Duodenal mucosa (tissue), 2 donors: ENCODE data around the gene PTPRE.

Source experiments
- H3K27ac ChIP-seq: one replicate; pipeline ENCODE4 v1.7.0; 2013; ENCODE audit warnings: low read depth, low read length
- H3K27me3 ChIP-seq, 2 donors: one replicate each; pipeline ENCODE4 v1.7.0; 2013; ENCODE audit warnings: low read length in 2 of 2, control low read depth in 1 of 2; ENCODE audit not compliant: insufficient read depth in 2 of 2, control insufficient read depth in 1 of 2
- H3K36me3 ChIP-seq, 2 donors: one replicate each; pipeline ENCODE4 v1.7.0; 2013; ENCODE audit warnings: low read length in 2 of 2, control low read depth in 1 of 2; ENCODE audit not compliant: insufficient read depth in 2 of 2, control insufficient read depth in 1 of 2
- H3K4me1 ChIP-seq, 2 donors: one replicate each; pipeline ENCODE4 v1.7.0; 2013; ENCODE audit warnings: low read length in 2 of 2, control low read depth in 1 of 2; ENCODE audit not compliant: insufficient read depth in 2 of 2, control insufficient read depth in 1 of 2
- H3K4me3 ChIP-seq, 2 donors: one replicate each; pipeline ENCODE4 v1.7.0; 2013; ENCODE audit warnings: low read length in 2 of 2, low read depth in 1 of 2
- H3K9ac ChIP-seq, 2 donors: one replicate each; pipeline ENCODE4 v1.7.0; 2013; ENCODE audit warnings: low read length in 2 of 2, low read depth in 1 of 2
- H3K9me3 ChIP-seq, 2 donors: one replicate each; pipeline ENCODE4 v1.7.0; 2013; ENCODE audit warnings: low read length in 2 of 2, control low read depth in 1 of 2; ENCODE audit not compliant: control insufficient read depth in 1 of 2

The PTPRE gene

DNA sequence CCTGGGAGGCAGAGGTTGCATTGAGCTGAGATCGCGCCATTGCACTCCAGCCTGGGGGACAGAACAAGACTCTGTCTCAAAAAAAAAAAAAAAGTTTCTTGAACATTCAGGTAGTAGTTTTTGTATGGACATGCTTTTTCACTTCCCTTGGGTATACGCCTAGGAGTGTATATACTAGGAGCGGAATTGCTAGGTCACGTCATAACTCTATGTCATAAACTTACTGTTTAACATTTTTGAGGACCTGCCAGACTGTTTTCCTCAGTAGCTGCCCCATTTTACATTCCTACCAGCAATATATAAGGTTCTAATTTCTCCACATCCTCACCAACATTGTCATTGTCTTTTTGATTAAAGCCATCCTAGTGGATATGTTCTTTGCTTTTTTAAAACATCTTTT, 167.7 kb downstream of the PTPRE start:
- Histone ChIP-seq H3K4me3 (no peak overlapping the region), H3K27ac (no peak overlapping the region), H3K36me3 (peaks cover 52 to 85% of the 10 kb centered on the region in 2 donors), H3K9me3 (no peaks in the 10 kb centered on the region), H3K27me3 (no peaks in the 10 kb centered on the region), H3K9ac (no peak overlapping the region), H3K4me1 (no peaks in the 10 kb centered on the region)

DNA sequence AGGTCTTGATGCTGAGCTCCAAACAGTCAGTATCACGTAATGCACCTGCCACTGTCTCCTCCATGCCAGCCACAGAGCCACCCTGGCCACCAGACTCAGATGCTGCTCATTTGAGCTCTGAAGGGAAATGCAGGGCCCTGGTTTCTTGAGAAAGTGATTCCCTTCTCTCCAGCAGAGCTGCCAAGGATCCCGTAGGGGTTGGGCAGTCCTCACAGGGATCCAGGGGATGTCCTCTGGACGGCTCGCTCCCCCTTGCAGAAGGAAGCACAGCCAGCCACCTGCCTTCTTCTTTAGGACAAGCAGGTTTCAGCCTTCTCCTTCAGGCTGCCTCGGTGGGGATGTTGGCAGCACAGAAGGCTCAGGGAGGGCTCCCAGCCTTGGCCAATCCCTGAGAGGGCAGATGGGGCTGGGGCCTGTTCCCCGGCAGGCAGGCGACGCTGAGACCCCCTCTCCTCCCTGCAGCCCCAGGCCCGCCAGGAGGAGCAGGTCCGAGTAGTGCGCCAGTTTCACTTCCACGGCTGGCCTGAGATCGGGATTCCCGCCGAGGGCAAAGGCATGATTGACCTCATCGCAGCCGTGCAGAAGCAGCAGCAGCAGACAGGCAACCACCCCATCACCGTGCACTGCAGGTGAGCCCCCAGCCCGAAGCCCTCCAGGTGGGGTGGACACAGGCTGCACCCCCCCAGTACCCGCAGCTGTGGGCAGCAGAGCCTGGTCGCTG, 170.4 kb downstream of the PTPRE start:
- H3K4me1 ChIP-seq = no peaks in the 10 kb centered on the region
- H3K27me3 ChIP-seq = no peaks in the 10 kb centered on the region
- H3K4me3 ChIP-seq = no peak overlapping the region
- H3K27ac ChIP-seq = no peak overlapping the region
- peaks cover 45 to 79% of the 10 kb centered on the region in 2 donors for H3K36me3 ChIP-seq
- H3K9ac ChIP-seq = no peak overlapping the region
- no peaks in the 10 kb centered on the region for H3K9me3 ChIP-seq

DNA sequence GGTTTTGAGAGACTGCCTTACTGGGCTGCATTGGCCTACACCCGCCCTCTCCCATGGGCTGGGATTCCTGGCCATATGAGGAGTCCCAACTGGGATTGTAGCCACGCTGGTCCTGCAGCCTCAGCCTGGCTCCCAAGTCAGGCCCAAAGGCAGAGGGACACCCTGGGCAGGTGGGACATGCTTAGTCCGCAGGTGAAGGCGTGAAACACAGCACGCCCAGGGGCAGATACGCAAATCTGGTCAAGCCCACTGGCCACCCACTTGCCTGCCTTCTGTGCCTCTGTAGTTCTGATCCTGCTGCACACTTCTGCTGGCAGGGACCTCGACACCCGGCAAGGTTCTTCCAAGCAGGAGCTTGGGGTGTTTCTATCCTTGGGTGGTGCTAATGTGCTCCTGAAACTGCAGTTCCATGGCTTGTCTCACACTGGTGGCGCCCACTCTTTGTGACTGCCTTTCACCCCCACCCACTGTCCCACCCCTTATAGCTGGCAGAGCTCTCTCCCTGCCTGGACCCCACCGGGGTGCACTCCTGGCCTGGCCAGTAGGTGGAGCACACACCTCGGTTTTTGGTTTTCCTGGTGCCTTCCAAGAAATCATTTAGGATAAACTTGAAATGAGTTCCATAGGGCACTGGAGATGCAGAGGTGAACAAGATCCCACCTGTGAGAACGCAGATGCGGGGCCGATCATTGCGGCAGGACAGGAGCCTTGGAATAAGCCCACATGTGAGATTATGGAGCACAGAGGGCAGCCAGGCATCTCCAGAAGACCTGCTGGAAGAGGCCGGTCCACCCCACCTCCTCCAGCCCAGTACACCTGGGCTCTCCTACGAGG, 171.4 kb downstream of the PTPRE start:
- H3K4me3 ChIP-seq = no peak overlapping the region
- H3K9me3 ChIP-seq = no peaks in the 10 kb centered on the region
- H3K9ac ChIP-seq = no peak overlapping the region
- H3K27ac ChIP-seq = no peak overlapping the region
- no peaks in the 10 kb centered on the region for H3K27me3 ChIP-seq
- H3K4me1 ChIP-seq = no peaks in the 10 kb centered on the region
- H3K36me3 ChIP-seq = peaks cover 38 to 71% of the 10 kb centered on the region in 2 donors

DNA sequence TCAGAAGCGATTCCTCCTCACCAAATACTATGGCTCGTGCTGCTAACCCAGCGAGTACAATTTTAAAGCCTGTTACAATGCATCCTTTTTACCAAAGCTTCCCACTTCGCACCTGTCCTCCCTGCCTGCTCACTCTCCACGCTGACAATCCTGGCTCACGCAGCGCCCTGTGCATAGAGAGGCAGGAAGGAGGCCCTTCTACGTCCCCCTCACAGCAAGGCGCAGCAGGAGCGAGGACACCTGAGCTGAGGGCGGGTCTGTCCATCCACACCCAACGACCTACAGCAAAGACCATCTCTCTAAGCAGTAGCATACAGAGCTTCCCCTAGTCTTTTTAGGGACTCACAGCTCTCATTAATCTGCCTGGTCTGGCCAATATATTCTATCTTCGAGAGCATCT, 173.3 kb downstream of the PTPRE start:
- H3K27me3 ChIP-seq = no peaks in the 10 kb centered on the region
- no peaks in the 10 kb centered on the region for H3K9me3 ChIP-seq
- peaks cover 26 to 68% of the 10 kb centered on the region in 2 donors for H3K36me3 ChIP-seq
- no peak overlapping the region for H3K9ac ChIP-seq
- no peaks in the 10 kb centered on the region for H3K4me1 ChIP-seq
- no peak overlapping the region for H3K4me3 ChIP-seq
- H3K27ac ChIP-seq = no peak overlapping the region

DNA sequence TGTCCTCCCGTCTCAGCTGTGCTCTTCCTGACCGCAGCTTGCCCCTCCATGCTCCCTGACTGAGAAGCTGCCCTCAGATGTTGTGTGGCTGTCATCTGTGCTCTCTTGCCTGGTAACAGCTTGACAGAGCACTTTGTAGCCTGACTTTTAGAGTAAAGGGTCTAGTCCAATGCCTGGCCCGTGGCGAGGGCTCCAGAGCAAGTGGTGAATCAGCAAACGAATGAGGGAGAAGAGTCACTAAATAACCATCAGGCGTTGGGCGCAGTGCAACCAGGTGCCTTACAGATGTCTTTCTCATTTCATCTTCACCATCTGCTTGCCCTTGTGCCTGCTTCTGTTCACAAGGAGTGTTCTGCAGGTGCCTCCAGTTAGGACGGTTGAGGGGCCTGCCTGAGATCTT, 173.7 kb downstream of the PTPRE start:
- Histone ChIP-seq H3K4me1 (no peaks in the 10 kb centered on the region), H3K27ac (no peak overlapping the region), H3K9me3 (no peaks in the 10 kb centered on the region), H3K4me3 (no peak overlapping the region), H3K36me3 (peaks cover 26 to 71% of the 10 kb centered on the region in 2 donors), H3K9ac (no peak overlapping the region), H3K27me3 (no peaks in the 10 kb centered on the region)

DNA sequence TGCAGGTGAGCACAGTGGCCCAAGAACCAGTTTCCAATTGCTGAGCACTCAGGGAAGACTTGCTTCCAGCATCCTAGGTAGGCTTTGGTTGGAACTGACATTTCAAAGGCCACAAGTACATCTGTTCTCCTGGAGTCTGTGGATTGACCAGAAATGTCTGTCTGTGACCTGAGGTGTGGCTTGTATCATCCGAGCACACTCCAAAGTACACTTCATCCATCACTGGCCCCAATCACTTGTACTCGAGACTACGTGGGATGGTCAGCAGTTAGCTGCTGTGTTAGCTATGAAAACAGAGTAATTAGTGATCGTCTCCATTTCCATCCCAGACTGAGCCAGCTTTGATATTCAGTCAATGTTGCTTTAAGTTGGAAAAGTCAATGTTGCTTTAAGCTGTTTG, 174.3 kb downstream of the PTPRE start:
- peaks cover 26 to 69% of the 10 kb centered on the region in 2 donors for H3K36me3 ChIP-seq

DNA sequence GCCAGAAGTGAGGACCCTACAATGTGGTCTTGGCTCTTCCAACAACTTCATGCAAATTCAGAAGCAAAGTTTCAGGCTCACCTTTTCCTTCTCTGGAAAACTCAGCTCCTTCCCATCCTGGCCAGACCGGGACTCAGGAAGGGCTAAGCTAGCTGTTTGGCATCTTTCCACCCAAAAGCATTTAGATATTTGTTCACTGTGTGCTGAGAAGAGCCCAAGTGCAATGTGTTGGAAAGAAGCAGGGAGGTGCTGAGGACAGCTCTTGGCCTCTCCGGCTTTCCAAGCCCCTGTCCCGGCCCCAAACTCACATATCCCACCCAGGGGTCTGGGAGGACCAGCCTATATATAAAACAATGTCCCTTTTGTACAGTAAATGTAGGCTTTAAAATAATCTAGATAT, 174.8 kb downstream of the PTPRE start:
- H3K9ac ChIP-seq = no peak overlapping the region
- H3K4me3 ChIP-seq = no peak overlapping the region
- no peaks in the 10 kb centered on the region for H3K27me3 ChIP-seq
- no peaks in the 10 kb centered on the region for H3K9me3 ChIP-seq
- no peak overlapping the region for H3K27ac ChIP-seq
- H3K4me1 ChIP-seq = no peaks in the 10 kb centered on the region
- peaks cover 26 to 65% of the 10 kb centered on the region in 2 donors for H3K36me3 ChIP-seq

More for the DNA sequence above, 174.3 kb downstream of the PTPRE start:
- H3K27ac ChIP-seq = no peak overlapping the region
- H3K9me3 ChIP-seq = no peaks in the 10 kb centered on the region
- H3K4me1 ChIP-seq = no peaks in the 10 kb centered on the region
- H3K4me3 ChIP-seq = no peak overlapping the region
- H3K27me3 ChIP-seq = no peaks in the 10 kb centered on the region
- H3K9ac ChIP-seq = no peak overlapping the region

DNA sequence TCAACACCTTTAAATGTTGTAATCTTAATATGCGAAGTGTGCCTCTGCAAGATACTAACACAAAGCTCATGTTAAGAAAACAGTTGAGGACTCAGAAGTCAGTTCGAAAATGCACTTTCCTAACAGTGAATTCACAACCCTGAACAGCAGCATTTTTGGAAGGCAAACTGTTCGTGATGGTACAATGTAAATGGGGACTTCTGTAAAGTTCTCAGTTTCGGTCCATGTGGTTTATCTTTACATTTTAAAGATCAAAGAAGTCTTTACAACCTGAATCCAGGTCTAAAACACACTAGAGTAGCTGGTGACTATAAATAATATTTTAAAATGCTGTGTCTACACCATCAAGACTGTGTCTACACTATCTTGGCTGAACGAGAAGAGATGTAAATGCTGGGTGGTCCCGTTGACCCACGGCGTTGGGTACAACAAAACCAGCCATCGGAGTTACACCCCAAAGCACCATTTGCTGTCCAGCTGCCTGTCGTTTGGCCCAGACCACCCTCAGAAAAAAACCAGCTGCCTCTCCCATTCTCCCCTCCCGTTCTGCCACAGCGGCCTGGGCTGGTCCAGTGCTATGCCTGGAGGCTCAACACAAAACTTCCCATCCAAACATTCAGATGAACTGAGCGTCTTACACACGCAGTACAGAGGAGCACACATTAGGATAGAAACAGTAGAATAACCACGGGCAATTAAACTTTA, 176.4 kb downstream of the PTPRE start:
- Histone ChIP-seq H3K9ac (no peak overlapping the region), H3K4me1 (no peaks in the 10 kb centered on the region), H3K9me3 (no peaks in the 10 kb centered on the region), H3K4me3 (no peak overlapping the region), H3K36me3 (peaks cover 20 to 49% of the 10 kb centered on the region in 2 donors), H3K27ac (no peak overlapping the region), H3K27me3 (no peaks in the 10 kb centered on the region)

DNA sequence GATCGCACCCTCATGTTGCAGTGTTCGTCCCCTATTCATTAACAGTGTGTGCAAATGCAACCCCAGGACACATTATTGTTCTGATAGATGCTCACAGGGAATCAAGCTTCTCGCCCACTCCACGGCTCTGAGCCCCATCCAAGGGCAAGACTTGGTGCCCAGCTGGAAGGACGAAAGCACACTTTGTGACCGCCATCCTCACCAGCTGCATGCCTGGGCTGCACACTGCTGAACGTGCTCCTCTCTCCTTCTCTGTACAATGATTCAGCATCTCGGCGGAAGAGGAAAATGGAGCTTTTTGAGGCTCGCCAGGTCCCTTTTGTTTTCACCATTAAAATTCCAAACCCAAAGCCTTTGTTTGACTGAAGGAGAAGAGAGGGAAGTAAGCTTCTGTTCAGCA, 177.5 kb downstream of the PTPRE start:
- H3K27ac ChIP-seq = no peak overlapping the region
- no peaks in the 10 kb centered on the region for H3K9me3 ChIP-seq
- no peak overlapping the region for H3K9ac ChIP-seq
- H3K36me3 ChIP-seq = peaks cover 14 to 39% of the 10 kb centered on the region in 2 donors
- no peaks in the 10 kb centered on the region for H3K27me3 ChIP-seq
- H3K4me1 ChIP-seq = no peaks in the 10 kb centered on the region
- H3K4me3 ChIP-seq = no peak overlapping the region

DNA sequence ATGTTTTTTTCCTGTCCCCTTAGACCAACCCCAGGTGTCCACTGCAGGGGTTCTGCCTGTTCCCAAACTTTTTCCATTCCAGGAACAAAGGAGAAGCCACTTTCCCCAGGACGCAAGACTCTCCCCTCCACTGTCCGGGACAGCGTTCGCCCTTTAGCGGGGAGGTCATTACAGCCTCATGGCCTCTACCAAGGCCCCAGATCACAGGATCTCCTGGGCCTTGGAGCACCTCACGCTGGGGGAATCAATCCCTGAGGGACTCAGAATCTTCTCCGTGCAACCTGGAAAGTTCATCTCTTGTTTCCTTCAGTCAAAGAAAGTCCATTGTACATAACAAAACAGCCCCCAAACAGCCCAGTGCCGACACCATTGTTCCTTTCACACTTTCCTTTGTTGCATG, 178.1 kb downstream of the PTPRE start:
- no peaks in the 10 kb centered on the region for H3K4me1 ChIP-seq
- H3K36me3 ChIP-seq = peaks cover 8 to 34% of the 10 kb centered on the region in 2 donors
- H3K4me3 ChIP-seq = no peak overlapping the region
- H3K9ac ChIP-seq = no peak overlapping the region
- H3K27me3 ChIP-seq = no peaks in the 10 kb centered on the region
- H3K27ac ChIP-seq = no peak overlapping the region
- H3K9me3 ChIP-seq = no peaks in the 10 kb centered on the region
